Upper lobe of left lung (tissue), 6 donors: ENCODE measurements around the gene SHCBP1L. TPM values are rescaled to one million over a fixed set of nuclear protein-coding genes. Genes with fewer than 3 reads are reported as not detected.

Source experiments
- ATAC-seq, 2 donors: fragments of 200-7000 bp; cut with Tn5 transposase; one replicate each; pipeline ENCODE4 v1.9.1; 2022; ENCODE audit warnings: mild to moderate bottlenecking in 2 of 2, moderate library complexity in 2 of 2; ENCODE audit not compliant: low FRiP score in 2 of 2
- DNase-seq, 2 donors: peaks; one replicate each; pipeline ENCODE4 v3.0.0-alpha.2; 2019 to 2020
- H3K27ac ChIP-seq, 4 donors: fragments of 200-600 bp; sonication (generic); one replicate each; pipeline ENCODE4 v1.5.1; 2016 to 2019
- H3K27me3 ChIP-seq, 4 donors: fragments of 200-600 bp; sonication (generic); one replicate each; pipeline ENCODE4 v1.5.1; 2017 to 2019
- H3K36me3 ChIP-seq, 4 donors: fragments of 200-600 bp; sonication (generic); one replicate each; pipeline ENCODE4 v1.5.1; 2016 to 2019
- H3K4me1 ChIP-seq, 4 donors: fragments of 200-600 bp; sonication (generic); one replicate each; pipeline ENCODE4 v1.5.1; 2018 to 2019
- H3K4me3 ChIP-seq, 4 donors: fragments of 200-600 bp; sonication (generic); one replicate each; pipeline ENCODE4 v1.5.1; 2017 to 2019; ENCODE audit warnings: mild to moderate bottlenecking in 2 of 4, moderate library complexity in 1 of 4
- H3K9me3 ChIP-seq, 4 donors: fragments of 200-600 bp; sonication (generic); one replicate each; pipeline ENCODE4 v1.5.1; 2018 to 2019
- EP300 ChIP-seq, 4 donors: sonication (generic); formaldehyde crosslinking; IDR thresholded peaks; one replicate each; pipeline ENCODE4 v1.5.1; 2017; ENCODE audit warnings: antibody characterized with exemption in 4 of 4, control low read depth in 2 of 4
- POLR2A ChIP-seq, 4 donors: fragments of 450-650 bp; IDR thresholded peaks; one replicate each; pipeline ENCODE4 v1.5.1; 2016 to 2017; ENCODE audit warnings: antibody characterized with exemption in 4 of 4, mild to moderate bottlenecking in 2 of 4
- POLR2AphosphoS5 ChIP-seq, 2 donors: sonication (generic); formaldehyde crosslinking; IDR thresholded peaks; one replicate each; pipeline ENCODE4 v1.5.1; 2017; ENCODE audit warnings: antibody characterized with exemption in 2 of 2
- WGBS, 2 donors: methylation state at CpG; one replicate each; pipeline ENCODE4 v1.1.5; 2017 to 2018; 5-methylcytosine and 5-hydroxymethylcytosine counted together
- total RNA-seq, 6 donors: library from RNA; depleted of rRNA in 4 of 6; stranded (reverse); fragments of >200 nt in 4 of 6; gene quantifications; one replicate each; pipeline versions ENCODE4 v1.1.0 to v1.2.1, GENCODE V29; 2016 to 2021
- TF ChIP-seq, protein P1 (sequence below), 6 experiments: fragments of 450-650 bp in 4 of 6; fragments of 200-600 bp in 2 of 6; sonication (generic) in 2 of 6; IDR thresholded peaks; one replicate each; pipeline ENCODE4 v1.5.1; 2016 to 2019; ENCODE audit warnings: antibody characterized with exemption in 6 of 6
- donor health status: DM: no; HTN: no; CAD: no; lungs with moderate emphysema.
- donor health status: DM: no; HTN: yes; CAD: no; lungs with severe emphysema.

Gene SHCBP1L
- total RNA-seq: not detected

DNA sequence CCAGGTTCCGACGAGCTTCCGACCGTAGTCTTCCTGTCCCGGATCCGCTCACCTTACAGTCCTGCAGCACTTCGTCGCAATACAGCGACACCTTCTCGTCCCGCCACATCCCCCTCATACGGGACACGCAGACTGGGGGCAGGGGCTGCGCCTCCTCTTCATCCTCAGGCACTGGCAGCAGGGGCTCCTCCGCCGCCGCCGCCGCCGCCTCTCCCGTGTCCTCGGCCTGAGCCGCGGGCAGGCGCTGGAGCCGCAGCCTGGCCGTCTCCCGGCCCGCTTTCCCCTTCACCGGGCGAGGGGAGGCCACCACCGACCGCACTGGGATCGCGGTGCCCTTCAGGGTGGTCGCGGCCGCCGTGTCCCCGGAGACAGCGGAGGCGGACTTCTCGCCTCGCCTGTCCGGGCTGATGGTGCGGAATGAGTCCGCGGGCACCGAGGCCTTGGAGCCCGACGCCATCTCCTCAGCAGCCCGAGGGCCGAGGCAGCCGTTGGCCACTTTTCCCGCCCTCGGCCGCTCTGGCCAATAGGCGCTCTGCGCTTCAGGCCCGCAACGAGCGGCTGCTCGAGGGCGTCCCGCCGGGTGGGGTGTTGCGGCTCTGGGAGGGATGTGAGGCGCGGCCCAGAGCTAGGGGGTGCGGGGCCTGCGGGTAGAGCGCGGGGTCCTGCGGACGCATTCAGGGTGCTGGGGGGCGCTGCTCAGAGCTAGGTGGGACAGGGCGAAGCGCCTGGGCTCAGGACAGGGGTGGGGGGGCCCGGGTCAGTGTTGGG is at the start of gene SHCBP1L:
Gene SHCBP1L (minus strand): TSS at position 490 of the 768 bp plus-strand sequence. CDS start 33 bp downstream, at position 457.
- TF ChIP-seq POLR2A (IDR thresholded peaks at IDR 0.05) (no peak), EP300 (IDR thresholded peaks at IDR 0.05) (no peak), POLR2AphosphoS5 (IDR thresholded peaks at IDR 0.05) (no peak)
- TF ChIP-seq, protein P1, sequence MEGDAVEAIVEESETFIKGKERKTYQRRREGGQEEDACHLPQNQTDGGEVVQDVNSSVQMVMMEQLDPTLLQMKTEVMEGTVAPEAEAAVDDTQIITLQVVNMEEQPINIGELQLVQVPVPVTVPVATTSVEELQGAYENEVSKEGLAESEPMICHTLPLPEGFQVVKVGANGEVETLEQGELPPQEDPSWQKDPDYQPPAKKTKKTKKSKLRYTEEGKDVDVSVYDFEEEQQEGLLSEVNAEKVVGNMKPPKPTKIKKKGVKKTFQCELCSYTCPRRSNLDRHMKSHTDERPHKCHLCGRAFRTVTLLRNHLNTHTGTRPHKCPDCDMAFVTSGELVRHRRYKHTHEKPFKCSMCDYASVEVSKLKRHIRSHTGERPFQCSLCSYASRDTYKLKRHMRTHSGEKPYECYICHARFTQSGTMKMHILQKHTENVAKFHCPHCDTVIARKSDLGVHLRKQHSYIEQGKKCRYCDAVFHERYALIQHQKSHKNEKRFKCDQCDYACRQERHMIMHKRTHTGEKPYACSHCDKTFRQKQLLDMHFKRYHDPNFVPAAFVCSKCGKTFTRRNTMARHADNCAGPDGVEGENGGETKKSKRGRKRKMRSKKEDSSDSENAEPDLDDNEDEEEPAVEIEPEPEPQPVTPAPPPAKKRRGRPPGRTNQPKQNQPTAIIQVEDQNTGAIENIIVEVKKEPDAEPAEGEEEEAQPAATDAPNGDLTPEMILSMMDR (IDR thresholded peaks at IDR 0.05): no peak
- H3K36me3 ChIP-seq: no peaks in the 10 kb centered on the region
- DNase-seq: peak in 1 of 2 donors; percentile 86
- no peak within 1 kb of the TSS for H3K27ac ChIP-seq
- 43 to 55% methylated on average over 21 to 57 of the region's 79 CpGs for WGBS, 2 donors
- no peaks in the 10 kb centered on the region for H3K9me3 ChIP-seq
- peaks cover 0 to 11% (median 7%) of the 10 kb centered on the region in 4 donors for H3K27me3 ChIP-seq
- peaks cover 0 to 8% (median 5%) of the 10 kb centered on the region in 4 donors for H3K4me1 ChIP-seq
- peak; percentile 50 to 51 for ATAC-seq
- H3K4me3 ChIP-seq: peak within 1 kb of the TSS in 2 of 4 donors; percentile 29 to 30

DNA sequence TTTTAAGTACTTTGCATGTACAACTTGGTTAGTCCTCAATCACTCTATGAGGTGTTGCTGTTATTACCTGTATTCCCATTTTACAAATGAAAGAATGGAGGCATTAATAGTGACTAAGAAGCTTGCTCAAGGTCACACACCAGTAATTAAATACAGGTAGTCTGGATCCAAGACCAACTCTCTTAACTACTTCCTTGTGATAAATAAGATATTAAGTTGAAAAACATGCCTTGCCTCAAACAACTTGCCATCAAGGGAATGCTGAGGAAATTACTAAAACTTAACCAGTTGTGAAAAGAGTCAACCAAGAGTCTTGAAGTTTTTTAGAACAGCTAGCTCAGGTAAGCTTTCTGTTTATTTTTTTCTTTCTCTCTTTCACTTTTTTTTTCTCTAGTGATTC is 49.3 kb upstream of the SHCBP1L start:
- no peak for TF ChIP-seq POLR2A (IDR thresholded peaks at IDR 0.05)
- no peak for TF ChIP-seq POLR2AphosphoS5 (IDR thresholded peaks at IDR 0.05)
- TF ChIP-seq, protein P1 (IDR thresholded peaks at IDR 0.05): no peak
- no peak for TF ChIP-seq EP300 (IDR thresholded peaks at IDR 0.05)
- no peaks in the 10 kb centered on the region for H3K9me3 ChIP-seq
- no peaks in the 10 kb centered on the region for H3K36me3 ChIP-seq
- H3K27ac ChIP-seq: no peak overlapping the region
- DNase-seq (no peak), ATAC-seq (no peak)
- H3K4me3 ChIP-seq: no peak overlapping the region
- no peaks in the 10 kb centered on the region for H3K27me3 ChIP-seq
- peaks cover 0 to 9% (median 6%) of the 10 kb centered on the region in 4 donors for H3K4me1 ChIP-seq

DNA sequence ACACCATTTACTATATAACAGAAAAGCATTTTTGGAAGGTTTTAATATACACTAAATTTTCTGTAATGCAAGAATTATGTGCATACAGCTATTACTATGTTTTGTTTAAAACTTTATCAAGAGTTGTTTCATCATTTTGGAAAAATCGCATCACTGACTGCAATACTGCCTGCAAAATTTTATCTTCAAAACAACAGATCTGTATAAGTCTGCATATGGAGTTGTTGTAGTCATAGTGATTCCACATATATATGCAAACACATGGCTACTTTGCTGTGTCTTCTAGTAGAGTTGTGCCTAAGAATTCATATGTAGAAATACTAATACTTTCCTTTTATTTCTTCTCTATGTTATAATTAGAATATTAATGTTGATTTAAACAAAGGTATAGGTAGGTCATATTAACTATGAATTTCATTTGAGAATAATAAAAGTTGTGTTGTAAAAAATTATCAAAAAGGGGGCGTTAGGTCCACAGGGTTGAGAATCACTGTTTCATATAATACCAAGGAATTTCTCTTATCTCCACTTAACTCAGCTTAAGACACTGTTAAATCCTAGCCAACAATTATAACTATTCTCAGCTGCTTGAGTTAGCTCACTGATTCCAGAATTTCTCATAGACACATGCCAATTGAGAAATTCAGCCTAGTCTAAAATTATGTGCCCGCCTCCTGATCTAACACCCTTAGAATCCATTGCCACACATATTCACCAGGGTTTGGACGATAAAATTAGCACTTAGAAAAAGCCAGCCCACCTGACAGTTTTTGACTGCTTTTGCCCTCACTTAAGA is 47.4 kb upstream of the SHCBP1L start:
- Histone ChIP-seq H3K9me3 (no peaks in the 10 kb centered on the region), H3K36me3 (no peaks in the 10 kb centered on the region), H3K27ac (no peak overlapping the region), H3K4me1 (peaks cover 0 to 9% (median 6%) of the 10 kb centered on the region in 4 donors), H3K27me3 (no peaks in the 10 kb centered on the region), H3K4me3 (no peak overlapping the region)
- peak in 1 of 2 donors; percentile 61 for ATAC-seq
- DNase-seq: no peak
- 76 to 82% methylated on average over 4 of the region's 4 CpGs for WGBS, 2 donors
- TF ChIP-seq POLR2AphosphoS5 (IDR thresholded peaks at IDR 0.05) (no peak), POLR2A (IDR thresholded peaks at IDR 0.05) (no peak), EP300 (IDR thresholded peaks at IDR 0.05) (no peak)
- TF ChIP-seq, protein P1 (IDR thresholded peaks at IDR 0.05): no peak

DNA sequence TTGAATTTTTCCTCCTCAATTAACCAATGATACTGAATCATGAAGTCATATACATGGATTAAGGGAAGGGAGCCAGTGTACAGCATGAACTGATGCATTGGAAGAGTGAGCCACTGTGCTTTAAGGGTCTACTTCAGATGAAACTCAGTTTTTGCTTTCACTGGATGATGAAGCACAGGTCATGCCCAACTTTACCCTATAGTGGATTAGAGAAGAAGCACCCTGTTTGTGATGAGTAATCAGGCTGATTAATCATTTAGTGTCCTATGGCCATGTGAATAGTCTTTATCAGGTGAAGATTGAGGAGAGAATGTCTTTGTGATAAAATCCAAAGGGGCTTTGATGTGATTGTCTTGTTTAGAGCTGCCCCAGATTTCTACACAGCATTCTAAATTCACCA is 45.5 kb upstream of the SHCBP1L start:
- no peak for ATAC-seq
- Histone ChIP-seq H3K4me1 (peaks cover 0 to 9% (median 6%) of the 10 kb centered on the region in 4 donors), H3K9me3 (no peaks in the 10 kb centered on the region), H3K27ac (no peak overlapping the region), H3K36me3 (no peaks in the 10 kb centered on the region), H3K27me3 (no peaks in the 10 kb centered on the region), H3K4me3 (no peak overlapping the region)
- TF ChIP-seq POLR2A (IDR thresholded peaks at IDR 0.05) (no peak), EP300 (IDR thresholded peaks at IDR 0.05) (no peak), POLR2AphosphoS5 (IDR thresholded peaks at IDR 0.05) (no peak)
- TF ChIP-seq, protein P1 (IDR thresholded peaks at IDR 0.05): no peak
- no peak for DNase-seq
